HG03039 (cell line): ENCODE results near the gene RUSF1.
"Not testable (repeated sequence)": the region's sequence is repeated elsewhere in the genome, so short reads cannot be mapped to it uniquely, and the experiment has no call there.

Experiments
- ATAC-seq: cut with Tn5 transposase; IDR thresholded peaks from one replicate; pipeline ENCODE4 v1.9.1; 2021; ENCODE audit warnings: mild to moderate bottlenecking, moderate library complexity; ENCODE audit not compliant: unreplicated experiment

RUSF1 gene

DNA sequence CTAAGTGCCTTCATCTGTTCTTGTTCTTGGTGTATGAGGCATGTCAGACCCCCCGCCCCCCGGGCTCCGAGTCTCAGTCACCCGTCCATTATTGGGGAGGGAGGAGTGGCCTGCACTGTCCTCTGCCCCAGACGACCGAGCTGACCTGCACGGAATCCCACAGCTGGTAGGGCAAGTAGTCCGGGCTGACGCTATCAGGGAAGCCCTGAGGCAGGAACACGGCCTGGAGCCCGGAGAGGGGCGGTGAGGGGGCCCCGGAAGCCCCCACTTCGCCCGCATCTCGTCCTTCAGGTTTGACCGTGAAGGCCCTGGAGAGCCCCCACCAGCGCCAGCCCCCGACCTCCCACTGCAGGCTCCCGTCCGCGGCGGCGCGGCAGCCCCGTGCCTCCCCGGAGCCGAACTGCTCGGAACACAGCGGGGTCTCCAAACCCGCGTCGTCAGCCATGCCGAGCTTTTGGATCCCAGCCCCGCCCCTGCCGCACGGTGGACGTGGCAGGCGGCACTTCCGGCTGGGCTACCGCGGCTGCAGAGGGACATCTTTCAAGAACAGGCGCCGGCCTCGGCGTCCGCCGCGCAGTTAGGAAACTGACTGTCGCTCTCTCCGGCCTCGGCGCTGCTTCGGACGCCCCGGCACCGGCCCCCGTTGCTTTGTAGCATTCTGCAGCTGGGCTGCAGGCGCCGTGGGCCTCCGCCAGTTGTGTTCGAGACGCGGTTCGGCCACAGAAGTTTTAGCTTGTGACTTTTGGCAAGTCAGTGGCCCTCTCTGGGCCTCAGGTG, at the start of gene RUSF1:
Gene RUSF1, minus strand, starts transcription at position 463 of the 777 bp plus-strand sequence. Its CDS starts 18 bp downstream, at position 445.
- peak; percentile 88 for ATAC-seq

DNA sequence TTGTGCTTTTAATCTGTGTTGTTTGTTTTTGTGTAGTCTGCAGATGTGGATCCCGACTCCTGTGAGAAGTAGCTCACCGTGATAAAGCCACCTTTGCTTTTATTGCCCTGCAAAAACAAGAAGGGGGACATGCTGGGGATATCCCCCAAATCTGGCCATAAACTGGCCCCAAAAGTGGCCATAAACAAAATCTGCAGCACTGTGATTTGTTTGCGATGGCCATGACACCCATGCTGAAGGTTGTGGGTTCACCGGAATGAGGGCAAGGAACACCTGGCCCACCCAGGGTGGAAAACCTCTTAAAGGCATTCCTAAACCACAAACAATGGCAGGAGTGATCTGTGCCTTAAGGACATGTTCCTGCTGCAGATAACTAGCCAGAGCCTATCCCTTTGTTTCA, 34.6 kb upstream of the RUSF1 start:
- ATAC-seq, result no peak

DNA sequence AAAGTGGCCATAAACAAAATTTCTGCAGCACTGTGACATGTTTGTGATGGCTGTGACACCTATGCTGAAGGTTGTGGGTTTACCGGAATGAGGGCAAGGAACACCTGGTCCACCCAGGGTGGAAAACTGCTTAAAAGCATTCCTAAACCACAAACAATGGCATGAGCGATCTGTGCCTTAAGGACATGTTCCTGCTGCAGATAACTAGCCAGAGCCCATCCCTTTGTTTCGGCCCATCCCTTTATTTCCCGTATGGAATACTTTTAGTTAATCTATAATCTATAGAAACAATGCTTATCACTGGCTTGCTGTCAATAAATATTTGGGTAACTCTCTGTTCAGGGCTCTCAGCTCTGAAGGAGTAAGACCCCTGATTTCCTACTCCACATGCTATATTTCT, 31.6 kb upstream of the RUSF1 start:
- not testable (repeated sequence) for ATAC-seq

DNA sequence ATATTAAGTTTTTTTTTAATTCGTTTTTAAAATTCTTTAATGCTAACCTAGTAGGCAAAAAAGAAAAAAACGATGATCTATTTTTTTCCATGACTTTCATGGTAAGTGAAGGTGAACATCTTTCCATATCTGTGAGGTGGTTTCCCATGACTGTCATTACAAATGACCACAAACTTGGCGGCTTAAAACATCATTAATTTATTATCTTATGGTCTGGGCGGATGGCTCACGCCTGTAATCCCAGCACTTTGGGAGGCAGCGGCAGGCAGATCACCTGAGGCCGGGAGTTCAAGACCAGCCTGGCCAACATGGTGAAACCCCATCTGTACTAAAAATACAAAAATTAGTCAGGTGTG, 30.0 kb upstream of the RUSF1 start:
- ATAC-seq, result not testable (repeated sequence)

DNA sequence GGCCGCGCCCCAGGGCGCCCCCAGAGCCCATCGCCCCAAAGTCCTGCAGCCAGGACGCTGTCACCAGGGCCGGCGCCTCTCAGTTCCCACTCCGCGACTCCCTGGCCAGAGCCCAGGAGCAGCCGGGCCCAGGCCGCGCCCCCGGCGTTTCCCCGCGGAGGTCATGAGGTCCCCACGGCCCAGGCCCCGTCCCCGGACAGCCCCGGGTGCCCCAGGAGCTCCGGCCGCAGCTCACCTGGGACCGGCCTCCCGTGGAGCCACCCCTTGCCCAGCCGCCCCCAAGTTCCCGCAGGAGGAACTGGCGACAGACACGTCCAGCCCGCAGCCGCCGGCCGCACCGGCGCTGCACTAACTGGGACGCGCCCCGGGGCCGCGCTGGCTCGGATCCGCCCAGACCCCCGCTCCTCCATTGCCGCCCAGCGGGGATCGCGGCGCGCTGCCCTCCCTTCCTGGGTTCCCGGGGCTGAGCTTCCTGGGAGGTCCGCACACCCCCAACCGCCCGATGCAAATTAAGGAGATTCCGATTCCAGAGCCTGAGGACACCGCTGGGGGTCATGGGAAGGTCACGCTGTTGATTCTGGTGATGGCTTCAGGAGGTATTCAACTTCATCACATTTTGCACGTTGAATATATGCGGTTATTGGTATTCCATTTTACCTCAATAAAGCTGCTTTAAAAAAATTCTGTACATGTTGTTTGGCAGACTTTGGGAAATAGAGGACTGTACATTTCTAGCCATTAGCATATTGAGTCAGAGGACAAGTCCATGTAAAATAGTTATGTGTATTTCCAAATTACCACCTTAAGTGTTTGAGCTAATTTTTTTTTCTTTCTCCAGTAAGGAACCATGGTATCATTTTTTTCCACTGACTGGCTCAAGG, 29.4 kb upstream of the RUSF1 start:
- no peak for ATAC-seq

DNA sequence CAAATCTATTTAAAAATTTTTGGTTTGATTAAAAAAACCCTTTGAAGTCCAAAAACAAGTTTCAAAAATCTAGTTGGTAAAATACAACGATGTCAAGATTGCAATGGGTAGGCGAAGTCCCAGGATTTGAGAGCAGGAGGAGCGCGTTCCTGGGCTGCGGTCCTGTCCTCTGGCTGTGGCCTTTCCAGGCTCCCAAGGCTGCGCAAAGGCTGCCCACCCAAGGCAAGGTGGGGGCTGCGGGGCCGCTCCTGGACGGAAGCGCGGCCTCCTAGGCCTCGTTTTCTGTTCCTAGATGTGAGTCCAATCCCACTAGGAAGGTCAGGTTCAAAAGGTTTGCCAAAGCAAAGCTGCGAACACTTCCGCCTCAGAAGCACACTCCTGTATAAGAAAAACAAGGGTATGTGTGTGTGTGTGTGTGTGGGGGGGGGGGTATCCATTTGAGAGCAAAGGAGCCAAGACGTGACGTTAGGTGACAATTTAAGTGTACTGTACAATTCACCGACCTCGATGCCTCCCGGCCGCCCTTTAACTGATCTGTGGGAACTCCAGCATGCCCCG, 28.7 kb upstream of the RUSF1 start:
- no peak for ATAC-seq

DNA sequence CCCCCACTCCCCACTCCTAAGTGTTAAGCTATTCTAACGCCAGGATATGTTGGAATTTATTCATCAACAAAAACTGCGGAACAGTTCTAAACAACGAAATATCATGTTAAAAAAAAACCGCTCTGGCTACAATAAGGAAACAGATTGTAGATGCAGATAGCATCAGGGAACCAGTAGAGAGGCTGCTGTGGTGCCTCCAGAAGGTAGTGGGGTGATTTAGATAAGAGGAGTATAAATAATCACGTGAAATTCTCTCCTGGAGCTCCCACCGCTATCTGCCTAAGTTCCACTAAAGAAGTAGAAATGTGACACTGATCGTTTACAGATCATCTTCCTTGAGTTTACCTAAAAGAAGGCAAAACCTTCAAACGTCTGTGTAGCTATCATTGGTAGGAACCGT, 27.5 kb upstream of the RUSF1 start:
- ATAC-seq, result no peak

DNA sequence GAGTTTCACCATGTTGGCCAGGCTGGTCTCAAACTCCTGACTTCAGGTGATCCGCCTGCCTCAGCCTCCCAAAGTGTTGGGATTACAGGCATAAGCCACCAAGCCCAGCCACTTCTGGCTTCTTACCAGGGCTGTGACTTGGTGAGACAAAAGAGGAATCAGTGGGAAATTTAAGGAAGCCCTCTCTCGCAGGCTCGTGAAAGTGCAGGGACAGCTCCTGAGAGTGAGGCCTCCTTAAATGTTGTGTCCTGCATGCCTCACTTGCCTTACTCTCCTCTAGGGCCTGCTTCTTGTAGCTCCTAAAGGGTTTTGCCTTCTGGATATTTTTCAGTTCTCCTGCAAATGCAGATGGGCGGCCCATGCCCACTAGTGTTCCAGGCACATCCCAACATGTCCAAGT, 24.7 kb upstream of the RUSF1 start:
- no peak for ATAC-seq

DNA sequence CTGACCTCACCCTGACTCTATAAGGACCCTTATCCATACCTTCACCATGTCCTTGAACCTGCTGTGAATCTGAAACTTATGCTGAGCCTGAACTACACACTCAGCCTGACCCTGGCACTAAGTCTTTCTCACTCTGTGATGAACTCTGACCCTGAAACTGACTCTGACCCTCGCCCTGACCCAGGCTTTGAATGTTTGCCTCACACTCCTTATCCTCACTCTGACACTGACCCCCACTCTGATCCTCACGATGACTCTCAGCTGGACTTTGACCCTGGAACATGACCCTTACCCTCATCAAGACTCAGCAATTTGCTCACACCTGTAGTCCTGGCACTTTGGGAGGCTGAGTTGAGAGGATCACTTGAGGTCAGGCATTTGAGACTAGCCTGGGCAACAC, 23.9 kb upstream of the RUSF1 start:
- ATAC-seq, result no peak

DNA sequence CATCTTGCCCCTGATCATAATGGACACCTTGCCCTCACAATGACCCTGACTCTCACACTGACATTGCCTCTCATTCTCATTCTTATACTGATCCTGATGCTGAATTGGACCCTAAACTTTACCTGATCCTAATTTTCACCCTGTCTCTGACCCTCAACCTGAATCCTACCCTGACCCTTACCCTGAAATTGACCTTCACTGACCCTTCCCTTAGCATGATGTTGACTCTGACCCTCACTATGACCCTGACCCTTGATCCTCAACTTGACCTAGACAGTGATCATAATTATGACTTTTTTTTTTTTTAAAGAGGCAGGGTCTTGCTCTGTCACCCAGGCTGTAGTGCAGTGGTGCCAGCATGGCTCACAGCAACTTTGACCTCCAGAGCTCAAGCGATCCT, 22.9 kb upstream of the RUSF1 start:
- no peak for ATAC-seq

DNA sequence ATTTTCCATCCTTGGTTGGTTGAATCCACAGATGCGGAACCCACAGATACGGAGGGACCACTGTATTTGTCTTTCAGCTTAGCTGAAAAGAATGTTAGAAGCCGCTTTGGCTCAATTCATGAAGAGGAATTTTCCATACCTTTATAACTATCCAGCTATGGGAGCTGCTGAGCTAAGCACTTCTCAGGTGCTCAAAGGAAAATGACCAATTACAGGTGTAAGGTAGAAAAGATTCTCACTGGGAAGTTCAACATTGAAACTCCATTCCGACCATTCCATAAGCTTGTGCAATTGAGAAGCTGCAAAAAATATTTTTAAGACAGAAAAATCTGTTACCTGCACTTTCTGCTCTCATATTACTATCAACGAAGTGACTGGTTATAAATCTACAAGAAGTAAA, 22.2 kb upstream of the RUSF1 start:
- no peak for ATAC-seq

DNA sequence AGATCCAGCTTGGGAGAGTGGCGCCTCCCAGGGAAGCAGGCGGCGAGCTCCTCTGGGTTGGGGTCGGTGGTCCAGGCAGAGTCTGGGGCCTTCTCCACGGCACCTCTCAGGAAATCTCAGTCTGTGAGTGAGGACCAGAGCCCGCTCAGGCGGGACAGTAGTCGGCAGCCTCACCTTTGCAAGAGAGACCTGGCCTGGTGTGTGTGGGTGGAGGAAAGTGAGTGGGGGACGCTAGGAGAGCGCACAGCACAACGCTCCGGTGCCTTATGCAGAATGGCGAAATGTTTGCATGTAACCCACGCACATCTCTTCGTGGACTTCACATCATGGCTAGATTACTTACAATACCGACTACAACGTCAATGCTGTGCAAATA, 21.7 kb upstream of the RUSF1 start:
- ATAC-seq, result no peak

DNA sequence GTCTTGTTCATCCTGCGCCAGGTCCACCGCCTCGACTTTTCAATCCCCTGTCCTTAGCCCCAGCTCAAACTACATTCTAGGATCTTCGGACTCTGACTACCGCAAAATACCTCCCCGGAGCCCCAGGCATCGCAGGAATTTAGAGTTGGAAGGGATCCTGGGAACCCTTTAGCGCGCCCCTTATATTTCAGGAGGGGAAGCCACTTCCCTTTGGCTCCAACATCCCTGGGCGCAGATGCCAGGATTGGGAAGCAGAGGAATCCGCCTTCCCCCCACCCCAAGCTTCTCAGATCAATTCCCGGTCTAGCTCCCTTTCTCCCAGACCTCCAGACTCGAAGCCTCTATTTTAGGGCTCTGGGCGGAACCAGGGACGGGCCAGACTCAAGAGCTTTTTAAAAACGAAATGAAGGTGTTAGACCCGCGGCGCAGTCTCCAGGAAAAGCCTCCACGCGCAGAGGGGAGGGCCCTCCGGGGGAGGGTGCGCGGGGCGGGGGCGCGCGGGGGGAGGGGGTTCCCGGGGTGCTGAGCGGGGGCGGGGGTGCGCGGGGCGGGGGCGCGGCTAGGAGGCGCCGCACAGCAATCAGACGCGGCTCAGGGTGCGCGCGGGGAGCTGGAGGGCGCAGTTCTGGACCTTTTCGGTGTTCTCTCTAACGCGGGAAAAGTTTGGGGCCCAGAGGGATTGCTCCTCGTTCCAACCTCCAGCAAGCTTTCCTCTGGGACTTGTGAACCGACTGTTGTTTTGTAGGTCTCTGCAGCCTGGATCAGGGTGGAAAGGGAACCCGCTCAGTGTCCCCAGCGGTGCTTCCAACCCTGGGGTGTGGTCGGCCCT, 21.1 kb upstream of the RUSF1 start:
- no peak for ATAC-seq

DNA sequence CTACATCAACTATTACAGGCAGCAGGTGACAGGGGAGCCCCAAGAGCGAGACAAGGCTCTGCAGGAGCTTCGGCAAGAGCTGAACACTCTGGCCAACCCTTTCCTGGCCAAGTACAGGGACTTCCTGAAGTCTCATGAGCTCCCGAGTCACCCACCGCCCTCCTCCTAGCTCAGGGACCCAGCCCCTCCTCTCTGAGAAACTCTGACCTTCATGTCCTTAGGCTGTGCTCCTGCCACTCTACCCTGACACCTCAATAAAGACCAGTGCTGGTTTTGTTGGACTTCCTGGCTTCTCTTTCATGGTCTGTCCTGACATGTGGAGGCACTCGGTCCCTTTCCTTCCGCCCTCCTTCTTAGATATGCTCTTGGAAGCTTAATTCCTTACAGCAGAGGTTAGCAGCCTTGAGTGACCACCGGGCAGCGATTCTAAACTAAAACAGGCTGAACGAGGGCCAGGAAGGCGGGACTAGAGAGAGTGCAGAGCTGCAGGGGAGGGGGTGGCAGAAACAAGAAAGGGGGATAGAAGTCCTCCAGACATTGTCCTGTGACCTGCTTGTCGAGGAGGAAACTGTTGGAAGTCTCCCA, 20.4 kb upstream of the RUSF1 start:
- ATAC-seq, result no peak

DNA sequence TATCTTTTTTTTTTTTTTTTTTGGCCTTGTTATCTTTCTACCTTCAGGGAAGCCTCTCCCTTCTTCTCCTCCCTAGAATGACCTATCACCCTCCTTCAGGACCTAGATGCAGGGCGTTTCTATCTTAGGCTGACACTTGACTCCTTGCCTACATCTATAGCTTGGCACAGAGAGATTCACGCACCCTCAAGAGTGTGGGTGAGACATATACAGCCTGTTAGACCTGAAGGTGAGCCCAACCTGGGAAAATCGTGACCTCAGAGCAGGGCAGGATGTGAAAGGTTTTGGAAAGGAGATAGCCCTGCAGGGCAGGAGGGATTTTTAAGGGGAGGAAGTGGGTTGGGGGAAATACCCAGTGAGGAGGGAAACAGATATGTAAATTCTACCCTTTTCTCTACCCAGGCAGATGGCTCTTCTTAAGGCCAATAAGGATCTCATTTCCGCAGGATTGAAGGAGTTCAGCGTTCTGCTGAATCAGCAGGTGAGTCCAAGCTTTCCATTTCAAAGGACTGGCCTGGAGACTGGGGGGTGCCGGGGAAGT, 19.6 kb upstream of the RUSF1 start, which contains the start of gene AHSP:
Gene AHSP, plus strand, starts transcription at position 167 of the 541 bp plus-strand sequence. Its CDS starts 240 bp downstream, at position 407.
- ATAC-seq, result no peak

DNA sequence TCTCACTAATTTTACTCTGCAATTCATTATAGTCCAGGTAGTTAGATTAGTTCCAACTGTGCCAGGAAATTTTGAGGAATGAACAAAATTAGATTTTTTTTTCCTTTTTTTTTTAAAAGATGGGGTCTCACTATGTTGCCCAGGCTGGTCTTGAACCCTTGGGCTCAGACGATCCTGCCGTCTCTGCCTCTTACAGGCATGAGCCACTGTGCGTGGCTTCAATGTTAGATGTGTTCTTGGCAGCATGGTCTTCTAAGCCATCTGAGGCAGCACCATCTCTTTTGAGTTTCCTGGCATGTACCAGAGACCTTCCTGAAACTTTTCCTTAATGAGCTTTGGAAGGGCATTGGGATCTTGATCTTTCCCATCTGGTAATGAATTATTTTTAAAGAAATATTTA, 16.9 kb upstream of the RUSF1 start:
- ATAC-seq, result no peak

DNA sequence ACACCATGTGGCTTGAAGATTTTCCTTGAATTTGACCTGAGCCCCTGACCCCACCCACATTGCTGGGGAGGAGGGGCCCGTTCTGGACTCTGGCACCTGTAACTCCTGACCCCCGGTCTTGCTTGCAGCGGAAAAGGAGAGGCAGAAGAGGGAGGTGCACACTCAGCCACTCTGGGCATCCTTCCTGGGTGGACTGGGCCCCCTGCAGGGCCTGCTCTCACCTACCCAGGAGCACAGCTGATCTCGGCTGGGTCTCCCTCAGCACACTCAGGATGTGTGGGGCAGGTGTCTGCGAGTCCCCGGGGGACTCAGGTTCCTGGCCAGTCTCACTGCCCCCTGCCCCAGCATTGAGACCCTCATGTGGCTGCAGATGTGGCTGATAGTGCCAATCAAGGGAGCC, 15.6 kb upstream of the RUSF1 start:
- ATAC-seq, result not testable (repeated sequence)

DNA sequence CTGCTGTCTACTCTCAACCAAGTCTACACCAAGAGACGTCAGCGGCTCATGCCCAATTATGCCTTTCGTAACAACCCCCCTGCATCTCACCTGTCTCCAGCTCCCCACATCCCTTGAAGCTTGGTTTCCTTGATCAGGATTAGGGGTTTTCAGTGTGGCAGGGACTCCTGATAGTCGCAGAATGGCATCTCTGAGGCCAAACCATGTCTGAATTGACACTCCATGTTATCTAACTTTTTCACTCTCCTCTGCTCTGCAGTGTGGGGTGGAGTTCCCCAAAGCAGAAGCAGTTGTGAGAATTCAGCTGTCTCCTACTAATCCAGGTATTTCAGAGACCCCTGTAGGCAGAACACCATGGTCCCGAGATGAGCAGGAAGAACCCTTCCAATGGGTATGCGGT, 13.9 kb upstream of the RUSF1 start:
- ATAC-seq, result no peak

DNA sequence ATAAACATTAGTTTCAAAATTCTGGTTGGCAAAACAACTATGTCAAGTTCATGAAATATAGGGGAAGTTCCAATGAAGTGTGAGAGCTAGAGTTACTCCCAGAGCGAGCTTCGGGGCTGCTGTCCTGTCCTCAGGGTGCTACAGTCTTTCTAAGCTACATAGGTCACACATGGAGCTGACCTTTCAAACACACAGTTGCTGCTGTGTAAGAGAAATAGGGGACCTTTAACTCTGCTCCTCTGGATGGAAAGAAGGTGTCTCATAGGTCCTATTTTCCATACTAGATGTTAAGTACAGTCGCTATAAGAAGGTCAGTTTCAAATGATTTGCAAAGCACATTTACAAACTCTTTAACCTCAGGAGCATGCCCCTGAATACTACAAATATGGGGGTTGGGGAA, 13.2 kb upstream of the RUSF1 start:
- no peak for ATAC-seq

DNA sequence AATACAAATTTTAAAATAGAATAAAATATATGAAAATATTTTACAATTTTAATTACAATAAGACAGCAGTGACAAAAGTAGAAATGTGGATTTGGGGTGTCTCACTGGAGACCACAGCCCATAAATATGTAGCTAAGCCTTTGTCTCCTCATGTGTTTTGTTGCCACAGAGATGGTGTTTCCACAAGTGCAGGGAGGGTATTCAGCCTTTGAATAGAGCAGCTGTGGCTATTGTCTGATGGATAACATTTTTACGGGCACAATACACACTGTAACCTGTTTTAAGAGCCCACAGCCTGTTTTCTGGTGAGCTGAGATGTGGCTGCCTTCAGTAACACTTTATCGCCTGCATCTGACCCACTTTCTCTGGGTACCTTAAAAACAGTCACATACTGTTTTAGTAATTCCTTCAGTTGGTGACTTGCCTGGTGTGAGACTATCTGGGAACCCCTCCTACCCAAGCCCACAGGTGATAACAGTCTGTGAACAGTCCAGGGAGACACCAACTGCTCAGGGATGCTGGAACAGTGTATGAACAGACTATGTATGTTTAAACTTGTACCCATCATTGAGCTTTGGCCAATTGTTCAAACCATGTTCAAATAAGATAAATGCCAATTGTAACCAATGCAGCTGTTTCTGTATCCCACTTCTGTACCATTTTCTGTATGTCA, 11.7 kb upstream of the RUSF1 start:
- no peak for ATAC-seq
